Naive thymus-derived CD8-positive, alpha-beta T cell (primary cell): ENCODE measurements around the gene MAPK8. TPM values are rescaled to one million over a fixed set of nuclear protein-coding genes. Genes with fewer than 3 reads are reported as not detected.
"Not testable (repeated sequence)": the region's sequence is repeated elsewhere in the genome, so short reads cannot be mapped to it uniquely, and the experiment has no call there.

ENCODE experiments used
- ATAC-seq, 2 donors: fragments of 150-1000 bp; cut with Tn5 transposase in 1 of 2; sonication (Bioruptor Pico), chemical (Tn5 transposase) in 1 of 2; 1 replicate in 1 of 2; 2 replicates in 1 of 2; pipeline ENCODE4 v1.10.0; 2021; ENCODE audit warnings: mild to moderate bottlenecking in 2 of 2, moderate library complexity in 2 of 2
- POLR2A ChIA-PET: fragments of 350-600 bp; sonication (Branson Sonifier 250); formaldehyde crosslinking; loops from one replicate; lab custom pipeline; 2021; ENCODE audit warnings: antibody characterized with exemption; lab: Charles Lee
- DNase-seq, 10 donors: peaks; one replicate each; pipeline versions ENCODE4 v3.0.0 to v3.0.0-alpha.2; 2020 to 2022
- H3K27ac Mint-ChIP-seq, 10 donors: one replicate each; pipeline ENCODE4 v1.8.0; 2020 to 2022; ENCODE audit warnings: mild to moderate bottlenecking in 10 of 10, mixed read lengths in 10 of 10, moderate library complexity in 4 of 10, inconsistent platforms in 1 of 10
- H3K27me3 Mint-ChIP-seq, 5 donors: one replicate each; pipeline ENCODE4 v1.8.0; 2021 to 2022; ENCODE audit warnings: mixed read lengths in 5 of 5
- H3K36me3 Mint-ChIP-seq, 3 donors: one replicate each; pipeline ENCODE4 v1.8.0; 2020 to 2022; ENCODE audit warnings: mixed read lengths in 3 of 3, mild to moderate bottlenecking in 2 of 3, inconsistent platforms in 1 of 3
- H3K4me1 Mint-ChIP-seq, 4 donors: one replicate each; pipeline ENCODE4 v1.8.0; 2021 to 2022; ENCODE audit warnings: mixed read lengths in 4 of 4
- H3K4me3 Mint-ChIP-seq, 10 donors: one replicate each; pipeline ENCODE4 v1.8.0; 2020 to 2022; ENCODE audit warnings: mild to moderate bottlenecking in 10 of 10, mixed read lengths in 10 of 10, moderate library complexity in 6 of 10, inconsistent platforms in 1 of 10
- H3K9me3 Mint-ChIP-seq, 9 donors: one replicate each; pipeline ENCODE4 v1.8.0; 2020 to 2022; ENCODE audit warnings: mixed read lengths in 9 of 9, mild to moderate bottlenecking in 3 of 9, inconsistent platforms in 1 of 9, moderate library complexity in 1 of 9
- polyA plus RNA-seq, 3 donors: library from polyadenylated mRNA; unstranded; fragments of 300-500 nt; fragmentation: Illumina TruSeq; gene quantifications; one replicate each; pipeline ENCODE4 v1.2.3, GENCODE V29; 2021
- total RNA-seq, 8 experiments: library from RNA in 2 of 8; stranded (reverse) in 2 of 8; gene quantifications; one replicate each; pipeline ENCODE4 v1.2.3 and lab custom pipeline; 2021 to 2026

Gene MAPK8
- total and polyA plus RNA-seq, 5 experiments from 2014 or later = 20.2 to 70.1 (median 30.6) TPM

GRCh38 chr10:48416584-48417232 is 110.2 kb downstream of the MAPK8 start:
- H3K27me3 Mint-ChIP-seq = no peaks in the 10 kb centered on the region
- H3K4me1 Mint-ChIP-seq = peaks cover 0 to 4% (median 0%) of the 10 kb centered on the region in 4 donors
- ATAC-seq (no peak), DNase-seq (no peak)
- no peak overlapping the region for H3K27ac Mint-ChIP-seq
- H3K9me3 Mint-ChIP-seq = peaks cover 7 to 14% (median 9%) of the 10 kb centered on the region in 9 donors
- H3K4me3 Mint-ChIP-seq = no peak overlapping the region
- H3K36me3 Mint-ChIP-seq = peaks cover 17 to 45% (median 20%) of the 10 kb centered on the region in 3 donors
- POLR2A ChIA-PET = no interaction called here

GRCh38 chr10:48417374-48417773 is 110.9 kb downstream of the MAPK8 start:
- Mint-ChIP-seq H3K9me3 (peaks cover 3 to 8% (median 5%) of the 10 kb centered on the region in 9 donors), H3K36me3 (peaks cover 12 to 45% (median 20%) of the 10 kb centered on the region in 3 donors), H3K27ac (peak overlapping the region in 1 of 10 donors; percentile 19), H3K4me3 (no peak overlapping the region), H3K27me3 (no peaks in the 10 kb centered on the region), H3K4me1 (peaks cover 0 to 4% (median 0%) of the 10 kb centered on the region in 4 donors)
- DNase-seq (no peak), ATAC-seq (no peak)
- POLR2A ChIA-PET = no interaction called here

- ATAC-seq (no peak), DNase-seq (no peak)
- Mint-ChIP-seq H3K4me1 (peaks cover 0 to 4% (median 0%) of the 10 kb centered on the region in 4 donors), H3K9me3 (no peaks in the 10 kb centered on the region), H3K4me3 (no peak overlapping the region), H3K36me3 (peaks cover 4 to 50% (median 20%) of the 10 kb centered on the region in 3 donors), H3K27ac (peak overlapping the region in 2 of 10 donors; percentile 41 to 47), H3K27me3 (no peaks in the 10 kb centered on the region)
- POLR2A ChIA-PET = no interaction called here
Measured at GRCh38 chr10:48418189-48418788, 111.8 kb downstream of the MAPK8 start.

DNA sequence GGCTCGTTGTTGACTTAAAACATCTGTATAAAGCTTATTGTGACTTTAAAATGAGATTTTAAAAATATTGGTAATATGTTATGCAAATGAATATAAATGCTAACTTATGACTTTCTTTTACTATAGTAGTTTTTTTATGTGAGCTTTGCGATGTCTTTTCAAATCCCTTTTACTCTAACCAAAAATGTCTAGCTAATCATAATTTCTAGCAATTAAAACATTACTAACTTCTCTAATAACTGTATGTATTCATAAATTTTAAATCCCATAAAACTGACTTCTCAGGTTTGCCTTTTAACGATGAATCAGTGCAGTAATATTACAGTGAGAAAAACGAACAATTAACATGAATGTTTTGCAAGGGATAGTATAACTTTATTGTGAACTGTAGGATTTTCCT is 113.2 kb downstream of the MAPK8 start:
- Mint-ChIP-seq H3K27me3 (no peaks in the 10 kb centered on the region), H3K36me3 (peaks cover 4 to 54% (median 20%) of the 10 kb centered on the region in 3 donors), H3K4me1 (peaks cover 0 to 4% (median 0%) of the 10 kb centered on the region in 4 donors), H3K4me3 (no peak overlapping the region), H3K9me3 (no peaks in the 10 kb centered on the region), H3K27ac (no peak overlapping the region)
- DNase-seq (no peak), ATAC-seq (no peak)
- POLR2A ChIA-PET = no interaction called here

- H3K4me1 Mint-ChIP-seq, ATAC-seq, H3K27ac Mint-ChIP-seq, POLR2A ChIA-PET, DNase-seq, H3K4me3 Mint-ChIP-seq, H3K9me3 Mint-ChIP-seq, H3K27me3 Mint-ChIP-seq: not testable (repeated sequence)
- H3K36me3 Mint-ChIP-seq = peaks cover 4 to 53% (median 12%) of the 10 kb centered on the region in 3 donors
Measured at GRCh38 chr10:48421862-48422261, 115.4 kb downstream of the MAPK8 start.

DNA sequence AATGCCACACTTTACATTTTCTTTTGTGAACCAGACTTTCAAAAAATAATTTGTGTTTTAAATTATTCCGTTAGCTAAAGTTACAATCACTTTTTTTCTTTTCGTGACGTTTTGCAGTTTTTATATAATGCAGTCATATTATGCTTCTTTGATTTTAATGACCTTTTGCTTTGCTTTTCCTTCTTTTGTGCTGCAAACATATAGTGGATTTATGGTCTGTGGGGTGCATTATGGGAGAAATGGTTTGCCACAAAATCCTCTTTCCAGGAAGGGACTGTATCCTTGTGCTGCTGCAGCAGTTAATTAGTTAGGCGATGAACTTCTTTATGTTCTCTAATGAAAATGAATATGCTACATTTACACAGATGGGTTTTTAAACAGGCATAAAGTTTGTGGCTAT is 117.4 kb downstream of the MAPK8 start:
- peaks cover 7 to 66% (median 18%) of the 10 kb centered on the region in 3 donors for H3K36me3 Mint-ChIP-seq
- no peaks in the 10 kb centered on the region for H3K9me3 Mint-ChIP-seq
- POLR2A ChIA-PET = no interaction called here
- DNase-seq = no peak
- ATAC-seq = no peak
- no peaks in the 10 kb centered on the region for H3K4me1 Mint-ChIP-seq
- H3K27me3 Mint-ChIP-seq = no peaks in the 10 kb centered on the region
- H3K4me3 Mint-ChIP-seq = no peak overlapping the region
- peak overlapping the region in 1 of 10 donors; percentile 41 for H3K27ac Mint-ChIP-seq

DNA sequence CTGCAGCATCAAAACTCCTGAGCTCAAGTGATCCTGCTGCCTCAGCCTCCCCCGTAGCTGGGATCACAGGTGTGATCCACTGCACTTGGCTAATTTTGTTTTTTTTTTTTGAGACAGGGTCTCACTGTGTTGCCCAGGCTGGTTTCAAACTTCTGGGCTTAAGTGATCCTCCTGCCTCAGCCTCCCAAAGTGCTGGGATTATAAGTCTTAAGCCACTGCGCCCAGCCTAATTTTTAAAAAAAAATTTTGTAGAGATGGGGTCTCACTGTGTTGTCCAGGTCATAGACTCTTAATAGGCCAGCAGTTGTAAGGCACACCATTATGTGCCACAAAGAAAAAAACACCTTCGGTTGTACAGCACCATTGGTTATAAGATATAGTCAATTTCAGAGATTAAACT is 122.4 kb downstream of the MAPK8 start:
- peaks cover 7 to 74% (median 25%) of the 10 kb centered on the region in 3 donors for H3K36me3 Mint-ChIP-seq
- H3K9me3 Mint-ChIP-seq = no peaks in the 10 kb centered on the region

DNA sequence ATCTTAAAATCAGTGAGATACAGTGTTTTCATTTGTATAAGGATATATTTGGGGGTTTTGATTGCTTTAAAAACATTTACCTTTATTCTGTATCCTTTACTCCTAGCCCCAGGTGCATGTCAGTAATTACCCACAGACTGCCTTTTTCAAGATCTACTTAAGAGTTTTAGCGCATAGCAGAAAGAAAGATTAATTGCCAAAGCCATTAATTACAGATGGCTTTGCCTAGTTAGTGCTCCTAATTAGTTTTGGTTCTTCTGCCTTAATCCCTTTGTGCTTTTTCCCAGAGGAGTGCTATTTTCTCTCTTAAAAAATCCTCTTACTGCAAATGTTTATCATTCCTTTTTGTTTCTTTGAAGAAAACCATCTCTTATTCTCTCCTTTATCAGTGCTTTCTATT is 122.8 kb downstream of the MAPK8 start:
- POLR2A ChIA-PET = no interaction called here
- Mint-ChIP-seq H3K4me3 (no peak overlapping the region), H3K9me3 (no peaks in the 10 kb centered on the region), H3K36me3 (peaks cover 7 to 75% (median 25%) of the 10 kb centered on the region in 3 donors), H3K4me1 (no peaks in the 10 kb centered on the region), H3K27me3 (no peaks in the 10 kb centered on the region), H3K27ac (peak overlapping the region in 1 of 10 donors; percentile 44)
- ATAC-seq (no peak), DNase-seq (no peak)

More for the DNA sequence above, 122.4 kb downstream of the MAPK8 start:
- Mint-ChIP-seq H3K4me3 (no peak overlapping the region), H3K27me3 (no peaks in the 10 kb centered on the region), H3K27ac (peak overlapping the region in 1 of 10 donors; percentile 41), H3K4me1 (no peaks in the 10 kb centered on the region)
- DNase-seq (no peak), ATAC-seq (no peak)
- POLR2A ChIA-PET = no interaction called here

DNA sequence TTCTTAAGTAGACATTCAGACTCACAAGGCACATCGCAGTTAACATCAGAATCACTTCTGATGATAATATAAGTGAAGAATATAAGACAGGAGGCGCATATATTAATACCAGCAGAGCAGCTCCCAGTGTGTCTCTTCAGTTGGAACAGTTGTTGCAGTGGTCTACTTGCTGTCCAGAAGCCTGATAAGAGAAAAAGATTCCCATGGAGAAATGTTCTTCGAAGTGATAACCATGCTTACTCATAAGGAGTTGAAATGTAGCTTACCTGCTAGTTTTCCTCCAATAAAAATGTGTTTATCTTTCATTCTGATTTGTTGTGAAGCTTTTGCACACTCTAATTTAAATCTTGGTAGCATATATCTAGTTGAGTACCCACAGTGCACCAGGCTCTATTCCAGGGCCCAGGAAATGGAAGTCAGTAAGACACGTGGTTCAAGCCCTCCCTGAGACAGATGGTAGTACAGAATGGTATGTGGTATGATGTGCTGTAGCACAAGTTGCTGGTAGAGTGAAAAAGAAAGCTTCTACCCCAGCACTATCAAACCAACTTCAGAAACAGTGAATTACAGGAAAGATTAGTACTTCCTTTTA is 124.0 kb downstream of the MAPK8 start:
- no peak for ATAC-seq
- peak overlapping the region in 3 of 10 donors; percentile 6 to 60 (median 38) for H3K27ac Mint-ChIP-seq
- POLR2A ChIA-PET = no interaction called here

DNA sequence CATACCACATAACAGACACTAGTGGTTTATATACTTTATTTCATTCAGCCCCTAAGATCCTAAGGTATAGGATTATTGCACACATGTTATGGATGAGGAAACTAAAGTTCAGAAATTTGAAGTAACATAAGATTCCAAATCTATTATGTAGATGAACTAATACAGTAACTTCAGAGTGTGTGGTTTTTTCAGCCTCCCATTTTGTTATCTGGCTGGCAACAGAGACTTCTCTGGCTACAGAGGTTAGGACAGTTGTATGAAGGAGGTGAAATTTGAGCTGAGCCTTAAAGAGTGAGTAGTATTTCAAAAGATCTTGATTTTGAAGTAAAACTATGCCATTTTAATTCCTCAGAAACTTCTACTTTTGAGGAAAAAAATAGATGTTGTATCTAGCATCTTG is 125.4 kb downstream of the MAPK8 start:
- H3K27me3 Mint-ChIP-seq = no peaks in the 10 kb centered on the region
- POLR2A ChIA-PET = no interaction called here
- no peaks in the 10 kb centered on the region for H3K9me3 Mint-ChIP-seq
- DNase-seq = no peak
- H3K4me1 Mint-ChIP-seq = no peaks in the 10 kb centered on the region
- no peak overlapping the region for H3K4me3 Mint-ChIP-seq
- ATAC-seq = no peak
- peaks cover 3 to 72% (median 24%) of the 10 kb centered on the region in 3 donors for H3K36me3 Mint-ChIP-seq
- H3K27ac Mint-ChIP-seq = no peak overlapping the region

More for the DNA sequence above, 124.0 kb downstream of the MAPK8 start:
- Mint-ChIP-seq H3K4me1 (no peaks in the 10 kb centered on the region), H3K36me3 (peaks cover 7 to 73% (median 29%) of the 10 kb centered on the region in 3 donors), H3K9me3 (no peaks in the 10 kb centered on the region), H3K27me3 (no peaks in the 10 kb centered on the region), H3K4me3 (no peak overlapping the region)
- DNase-seq = no peak

DNA sequence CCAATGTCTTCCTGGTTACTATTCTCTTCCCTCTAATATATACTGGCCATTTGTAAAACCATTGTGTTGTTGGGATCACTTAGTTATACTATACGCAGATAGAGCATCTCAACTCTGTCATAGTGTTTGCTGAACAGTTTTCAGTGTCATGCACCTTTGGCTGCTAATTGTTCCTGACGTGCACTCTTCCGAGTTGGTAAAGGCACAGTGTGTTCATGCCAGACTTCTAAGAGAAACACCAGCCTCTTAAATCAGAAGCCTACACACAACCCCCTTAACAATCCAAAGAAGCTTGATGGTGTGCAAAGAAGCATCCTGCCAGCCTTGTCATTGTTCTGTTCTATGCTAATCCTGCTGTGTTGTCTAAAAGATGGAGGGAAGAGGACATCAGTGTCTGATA is 131.1 kb downstream of the MAPK8 start:
- Mint-ChIP-seq H3K9me3 (no peaks in the 10 kb centered on the region), H3K4me3 (no peak overlapping the region), H3K36me3 (peaks cover 0 to 35% (median 11%) of the 10 kb centered on the region in 3 donors), H3K4me1 (no peaks in the 10 kb centered on the region), H3K27ac (peak overlapping the region in 2 of 10 donors; percentile 56 to 61), H3K27me3 (no peaks in the 10 kb centered on the region)
- DNase-seq (no peak), ATAC-seq (no peak)
- POLR2A ChIA-PET = no interaction called here

DNA sequence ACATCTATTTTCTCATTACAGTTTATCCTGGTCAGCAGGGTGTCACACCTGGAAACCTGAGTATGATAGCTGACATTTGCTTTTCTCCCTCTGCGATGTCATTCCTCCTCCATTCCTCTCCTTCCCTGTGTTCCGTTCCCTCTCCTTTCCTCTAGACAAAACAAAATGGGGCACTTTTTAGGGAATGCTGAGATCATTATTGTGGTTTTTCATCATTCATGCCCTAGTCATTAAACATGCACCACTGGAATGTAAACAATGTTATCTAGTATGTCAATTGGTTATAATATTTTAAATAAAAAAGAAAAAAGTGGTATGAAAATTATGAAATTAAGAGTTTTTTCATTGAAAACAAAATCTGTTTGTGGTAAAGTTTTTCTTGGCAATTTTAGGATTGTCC is 132.6 kb downstream of the MAPK8 start:
- ATAC-seq = no peak
- Mint-ChIP-seq H3K4me3 (no peak overlapping the region), H3K36me3 (peaks cover 0 to 23% (median 4%) of the 10 kb centered on the region in 3 donors), H3K4me1 (no peaks in the 10 kb centered on the region), H3K27me3 (no peaks in the 10 kb centered on the region), H3K9me3 (no peaks in the 10 kb centered on the region), H3K27ac (no peak overlapping the region)
- POLR2A ChIA-PET = no interaction called here
- no peak for DNase-seq

- H3K4me3 Mint-ChIP-seq = no peak overlapping the region
- H3K4me1 Mint-ChIP-seq = no peaks in the 10 kb centered on the region
- ATAC-seq (no peak), DNase-seq (no peak)
- H3K9me3 Mint-ChIP-seq = no peaks in the 10 kb centered on the region
- H3K27ac Mint-ChIP-seq = no peak overlapping the region
- POLR2A ChIA-PET = no interaction called here
- H3K27me3 Mint-ChIP-seq = no peaks in the 10 kb centered on the region
- peaks cover 0 to 18% (median 1%) of the 10 kb centered on the region in 3 donors for H3K36me3 Mint-ChIP-seq
Measured at GRCh38 chr10:48439581-48440041, 133.1 kb downstream of the MAPK8 start.
